HCT116 (cell line): ENCODE results near the gene FLT4. TPM values are rescaled to one million over a fixed set of nuclear protein-coding genes. Genes with fewer than 3 reads are reported as not detected.

ENCODE experiments used
- ATAC-seq: fragments of 200-7000 bp; cut with Tn5 transposase; 2 replicates; pipeline ENCODE4 v1.9.1; 2020; ENCODE audit warnings: mild to moderate bottlenecking, moderate library complexity
- BruUV-seq: library from RNA; stranded (reverse); fragments of 400-500 nt; replicated peaks from 2 replicates; lab custom pipeline; 2021; lab: Mats Ljungman, UMichigan
- CTCF ChIA-PET: fragments of 300-600 bp; sonication (Branson Sonifier 250); formaldehyde crosslinking; loops from one replicate; lab custom pipeline; 2021; ENCODE audit warnings: antibody characterized with exemption; lab: Charles Lee
- POLR2A ChIA-PET: fragments of 300-600, 350-600 bp; sonication (Branson Sonifier 250); formaldehyde crosslinking; loops from one replicate; lab custom pipeline; 2021; ENCODE audit warnings: antibody characterized with exemption; lab: Charles Lee
- RAD21 ChIA-PET, 2 experiments: fragments of 300-600 bp; sonication (Branson Sonifier 250); formaldehyde crosslinking; loops; one replicate each; lab custom pipeline; 2023; ENCODE audit warnings: low total read pairs in 2 of 2; ENCODE audit not compliant: uncharacterized antibody in 2 of 2, unreplicated experiment in 2 of 2, low non-redundant PET in 1 of 2; lab: Charles Lee
- DNase-seq: peaks from one replicate; pipeline ENCODE4 v3.0.0-alpha.2; 2010; ENCODE audit warnings: low read depth, low spot score
- H2AFZ ChIP-seq: fragments of 200-600 bp; shearing (Covaris generic), sonication (generic); 2 replicates; pipeline ENCODE4 v1.6.1; 2017; ENCODE audit warnings: low read depth, mixed run types, mixed read lengths, antibody characterized with exemption, low read length; ENCODE audit not compliant: poor library complexity, severe bottlenecking
- H3K27ac ChIP-seq: 2 replicates; pipeline ENCODE4 v1.5.1; 2012; ENCODE audit warnings: low read depth, low read length
- H3K27me3 ChIP-seq: fragments of 200-600 bp; sonication (generic); 2 replicates; pipeline ENCODE4 v1.6.1; 2016; ENCODE audit warnings: mixed run types, low read length, mixed read lengths; ENCODE audit not compliant: insufficient read depth
- H3K36me3 ChIP-seq, 2 experiments: fragments of 200-500 bp in 1 of 2; fragments of 200-600 bp in 1 of 2; sonication (Bioruptor generic) in 1 of 2; sonication (generic) in 1 of 2; 2 replicates each; pipeline versions ENCODE4 v1.5.1 to v1.6.1; 2014 to 2016; ENCODE audit warnings: low read length in 2 of 2, inconsistent platforms in 1 of 2, mixed read lengths in 1 of 2, mixed run types in 1 of 2; ENCODE audit not compliant: insufficient read depth in 2 of 2, control insufficient read depth in 1 of 2
- H3K4me1 ChIP-seq, 2 experiments: fragments of 200-600 bp in 1 of 2; sonication (generic) in 1 of 2; 2 replicates each; pipeline versions ENCODE4 v1.5.1 to v1.6.1; 2012 to 2017; ENCODE audit warnings: low read length in 2 of 2, inconsistent platforms in 1 of 2, mild to moderate bottlenecking in 1 of 2, mixed read lengths in 1 of 2, mixed run types in 1 of 2, moderate library complexity in 1 of 2; ENCODE audit not compliant: insufficient read depth in 2 of 2, control insufficient read depth in 1 of 2
- H3K4me2 ChIP-seq: fragments of 200-600 bp; sonication (generic); 2 replicates; pipeline ENCODE4 v1.6.1; 2017; ENCODE audit warnings: mixed run types, low read length, mixed read lengths
- H3K4me3 ChIP-seq, 2 experiments: fragments of 200-600 bp in 1 of 2; sonication (generic) in 1 of 2; replicated peaks in 1 of 2; 2 replicates each; pipeline ENCODE4 v1.5.1; 2011 to 2016; ENCODE audit warnings: low read length in 2 of 2, control low read depth in 1 of 2, low read depth in 1 of 2, mild to moderate bottlenecking in 1 of 2, mixed read lengths in 1 of 2, mixed run types in 1 of 2
- H3K79me2 ChIP-seq: fragments of 200-600 bp; sonication (generic); 2 replicates; pipeline ENCODE4 v1.6.1; 2017; ENCODE audit warnings: mild to moderate bottlenecking, mixed run types, low read length, moderate library complexity, mixed read lengths; ENCODE audit not compliant: insufficient read depth
- H3K9ac ChIP-seq: fragments of 200-600 bp; sonication (generic); 2 replicates; pipeline ENCODE4 v1.6.1; 2016; ENCODE audit warnings: low read length, mixed read lengths
- H3K9me2 ChIP-seq: fragments of 200-600 bp; sonication (generic), shearing (Covaris generic); 2 replicates; pipeline ENCODE4 v1.6.1; 2017; ENCODE audit warnings: mixed run types, mild to moderate bottlenecking, moderate library complexity; ENCODE audit not compliant: insufficient read depth
- H3K9me3 ChIP-seq, 2 experiments: fragments of 200-500 bp in 1 of 2; fragments of 200-600 bp in 1 of 2; sonication (Bioruptor generic) in 1 of 2; sonication (generic) in 1 of 2; 2 replicates each; pipeline ENCODE4 v1.6.1; 2014 to 2017; ENCODE audit warnings: low read length in 2 of 2, mixed read lengths in 2 of 2, inconsistent platforms in 1 of 2, low read depth in 1 of 2, mild to moderate bottlenecking in 1 of 2, mixed run types in 1 of 2, moderate library complexity in 1 of 2; ENCODE audit not compliant: control insufficient read depth in 1 of 2, insufficient read depth in 1 of 2
- H4K20me1 ChIP-seq: fragments of 200-600 bp; sonication (generic), shearing (Covaris generic); 2 replicates; pipeline ENCODE4 v1.6.1; 2017; ENCODE audit warnings: mixed run types, mild to moderate bottlenecking, moderate library complexity; ENCODE audit not compliant: insufficient read depth
- ATF3 ChIP-seq: IDR thresholded peaks from 2 replicates; pipeline ENCODE4 v1.6.1; 2012
- CBX3 ChIP-seq: IDR thresholded peaks from 2 replicates; pipeline ENCODE4 v1.6.1; 2012; ENCODE audit warnings: low read depth
- CEBPB ChIP-seq: IDR thresholded peaks from 2 replicates; pipeline ENCODE4 v1.6.1; 2012; ENCODE audit warnings: low read depth
- CTCF ChIP-seq, 3 experiments: fragments of 200-600 bp in 1 of 3; sonication (generic) in 1 of 3; IDR thresholded peaks in 2 of 3; conservative IDR thresholded peaks in 1 of 3; 2 replicates each; pipeline ENCODE4 v1.5.1; 2012 to 2017; ENCODE audit warnings: low read depth in 2 of 3, low read length in 2 of 3, antibody characterized with exemption in 1 of 3, borderline replicate concordance in 1 of 3, control low read depth in 1 of 3, mild to moderate bottlenecking in 1 of 3, mixed read lengths in 1 of 3, mixed run types in 1 of 3, moderate library complexity in 1 of 3; ENCODE audit not compliant: insufficient read depth in 1 of 3
- EGR1 ChIP-seq: IDR thresholded peaks from 2 replicates; pipeline ENCODE4 v1.6.1; 2012; ENCODE audit warnings: low read depth
- EZH2 ChIP-seq: fragments of 200-600 bp; sonication (generic); IDR thresholded peaks from 2 replicates; pipeline ENCODE4 v1.6.1; 2017; ENCODE audit warnings: antibody characterized with exemption, mixed run types
- FOSL1 ChIP-seq: IDR thresholded peaks from 2 replicates; pipeline ENCODE4 v1.6.1; 2012; ENCODE audit warnings: low read depth
- MAX ChIP-seq: IDR thresholded peaks from 2 replicates; pipeline ENCODE4 v1.6.1; 2012
- POLR2A ChIP-seq: IDR thresholded peaks from 2 replicates; pipeline ENCODE4 v1.7.0; 2011; ENCODE audit warnings: borderline replicate concordance; ENCODE audit not compliant: insufficient read depth, insufficient read length; ENCODE audit errors: extremely low read depth
- POLR2AphosphoS5 ChIP-seq: IDR thresholded peaks from 2 replicates; pipeline ENCODE4 v1.6.1; 2011; ENCODE audit warnings: mild to moderate bottlenecking, low read depth, low read length, moderate library complexity
- RAD21 ChIP-seq: IDR thresholded peaks from 2 replicates; pipeline ENCODE4 v1.6.1; 2012; ENCODE audit warnings: low read depth, mild to moderate bottlenecking
- REST ChIP-seq: IDR thresholded peaks from 2 replicates; pipeline ENCODE4 v1.6.1; 2012; ENCODE audit warnings: low read depth
- SP1 ChIP-seq: IDR thresholded peaks from 2 replicates; pipeline ENCODE4 v1.6.1; 2012; ENCODE audit warnings: low read depth
- YY1 ChIP-seq: IDR thresholded peaks from 2 replicates; pipeline ENCODE4 v1.6.1; 2011; ENCODE audit warnings: low read length, low read depth, moderate library complexity, mild to moderate bottlenecking; ENCODE audit not compliant: insufficient replicate concordance; ENCODE audit errors: extremely low read depth
- ZBTB33 ChIP-seq: IDR thresholded peaks from 2 replicates; pipeline ENCODE4 v1.6.1; 2011; ENCODE audit warnings: mild to moderate bottlenecking, low read length, moderate library complexity; ENCODE audit not compliant: insufficient replicate concordance; ENCODE audit errors: extremely low read depth
- ZNF274 ChIP-seq: fragments of 200-500 bp; sonication (Bioruptor generic); IDR thresholded peaks from 2 replicates; pipeline ENCODE4 v1.6.1; 2014; ENCODE audit warnings: mild to moderate bottlenecking, low read depth, low read length, inconsistent platforms
- intact Hi-C: fragments of 100-400 bp; cut with micrococcal nuclease; formaldehyde crosslinking; loops from 2 replicates; pipeline ENCODE4 v1.10.0; 2022
- total RNA-seq: library from RNA; stranded (reverse); gene quantifications from one replicate; pipeline ENCODE4 v1.2.1, GENCODE V29; 2021; ENCODE audit not compliant: unreplicated experiment

Gene FLT4
- total RNA-seq, 1 experiment from 2014 or later: 0.17 TPM

GRCh38 chr5:180639741-180640610 lies 9.4 kb downstream of the FLT4 start (continued):
- TF ChIP-seq REST: no peak
- no peak for TF ChIP-seq POLR2A
- no peak for TF ChIP-seq EZH2
- TF ChIP-seq SP1: no peak
- no peak for TF ChIP-seq CTCF (IDR thresholded peaks at IDR 0.05 in 2 of 3, conservative IDR thresholded peaks at IDR 0.05 in 1 of 3; ENCODE audit: borderline replicate concordance in 1 of 3, insufficient read depth in 1 of 3, low read depth in 2 of 3, low read length in 2 of 3)
- no peak for TF ChIP-seq EGR1
- no peak for TF ChIP-seq POLR2AphosphoS5
- TF ChIP-seq, all 23 proteins: peak for 0

GRCh38 chr5:180639287-180639686 lies 10.1 kb downstream of the FLT4 start:
- H3K4me2 ChIP-seq: no peak overlapping the region
- no peak overlapping the region for H3K27ac ChIP-seq
- H3K79me2 ChIP-seq: no peaks in the 10 kb centered on the region
- H3K4me1 ChIP-seq: no peaks in the 10 kb centered on the region
- RAD21 ChIA-PET: no interaction called here
- POLR2A ChIA-PET: no interaction called here
- CTCF ChIA-PET: no interaction called here
- H3K36me3 ChIP-seq: no peaks in the 10 kb centered on the region
- no peaks in the 10 kb centered on the region for H3K9me3 ChIP-seq
- no peaks in the 10 kb centered on the region for H3K9me2 ChIP-seq
- intact Hi-C loops: no loop called here
- no peak overlapping the region for H2AFZ ChIP-seq
- H3K4me3 ChIP-seq: no peak overlapping the region
- DNase-seq (no peak), ATAC-seq (no peak)
- no TSS peak for BruUV-seq
- no peak overlapping the region for H3K9ac ChIP-seq
- H3K27me3 ChIP-seq: no peaks in the 10 kb centered on the region
- no peaks in the 10 kb centered on the region for H4K20me1 ChIP-seq
- TF ChIP-seq ATF3 (no peak), CBX3 (no peak), CEBPB (no peak), FOSL1 (no peak), POLR2AphosphoS5 (no peak), ZBTB33 (no peak), MAX (no peak), RAD21 (no peak), ZNF274 (no peak), EZH2 (no peak), YY1 (no peak)
